PC-9 (cell line): ENCODE measurements around the gene TRPC4. TPM values are rescaled to one million over a fixed set of nuclear protein-coding genes. Genes with fewer than 3 reads are reported as not detected.

ENCODE experiments used
- BruUV-seq: library from RNA; stranded (reverse); fragments of 400-500 nt; replicated peaks from 2 replicates; lab custom pipeline; 2021; lab: Mats Ljungman, UMichigan
- CTCF ChIA-PET: fragments of 300-600 bp; sonication (Branson Sonifier 250); formaldehyde crosslinking; loops from one replicate; lab custom pipeline; 2022; ENCODE audit warnings: antibody characterized with exemption; lab: Charles Lee
- POLR2A ChIA-PET: fragments of 300-600 bp; sonication (Branson Sonifier 250); formaldehyde crosslinking; loops from one replicate; lab custom pipeline; 2022; ENCODE audit warnings: antibody characterized with exemption; ENCODE audit not compliant: unreplicated experiment; lab: Charles Lee
- DNase-seq, 2 experiments: peaks; one replicate each; pipeline versions ENCODE4 v3.0.0 to v3.0.0-alpha.2; 2015 to 2022; ENCODE audit warnings: mixed read lengths in 1 of 2
- H2AFZ ChIP-seq: fragments of 200-600 bp; sonication (generic); 2 replicates; pipeline ENCODE4 v1.8.1; 2017; ENCODE audit warnings: antibody characterized with exemption
- H3F3A ChIP-seq: fragments of 200-600 bp; sonication (generic); 2 replicates; pipeline ENCODE4 v1.8.1; 2017; ENCODE audit warnings: antibody characterized with exemption, mild to moderate bottlenecking, low read depth; ENCODE audit not compliant: insufficient read depth
- H3K27ac ChIP-seq: fragments of 200-600 bp; sonication (generic); 2 replicates; pipeline ENCODE4 v1.6.1; 2016; ENCODE audit warnings: mixed run types
- H3K27me3 ChIP-seq: fragments of 200-600 bp; sonication (generic); 2 replicates; pipeline ENCODE4 v1.6.1; 2016; ENCODE audit warnings: low read depth, mixed run types; ENCODE audit not compliant: insufficient read depth
- H3K36me3 ChIP-seq: fragments of 200-600 bp; sonication (generic); 2 replicates; pipeline ENCODE4 v1.6.1; 2016; ENCODE audit warnings: low read depth, mixed run types
- H3K4me1 ChIP-seq: fragments of 200-600 bp; sonication (generic); replicated peaks from 2 replicates; pipeline ENCODE4 v1.6.1; 2016; ENCODE audit warnings: mixed run types; ENCODE audit not compliant: insufficient read depth
- H3K4me2 ChIP-seq: fragments of 200-600 bp; sonication (generic); 2 replicates; pipeline ENCODE4 v1.6.1; 2017; ENCODE audit warnings: mixed run types
- H3K4me3 ChIP-seq: fragments of 200-600 bp; sonication (generic); 2 replicates; pipeline ENCODE4 v1.6.1; 2016; ENCODE audit warnings: mixed run types
- H3K79me2 ChIP-seq: fragments of 200-600 bp; sonication (generic); 2 replicates; pipeline ENCODE4 v1.6.1; 2017; ENCODE audit warnings: low read depth, mixed run types
- H3K9me2 ChIP-seq: fragments of 200-600 bp; sonication (generic); 2 replicates; pipeline ENCODE4 v1.8.1; 2017; ENCODE audit warnings: mild to moderate bottlenecking; ENCODE audit not compliant: insufficient read depth
- H3K9me3 ChIP-seq: fragments of 200-600 bp; sonication (generic); 2 replicates; pipeline ENCODE4 v1.8.1; 2016; ENCODE audit warnings: low read depth; ENCODE audit not compliant: insufficient read depth
- H4K20me1 ChIP-seq: fragments of 200-600 bp; sonication (generic); 2 replicates; pipeline ENCODE4 v1.8.1; 2017; ENCODE audit not compliant: insufficient read depth
- EZH2 ChIP-seq: fragments of 200-600 bp; sonication (generic); IDR thresholded peaks from 2 replicates; pipeline ENCODE4 v1.8.0; 2017; ENCODE audit warnings: antibody characterized with exemption, low read depth
- intact Hi-C: fragments of 100-400 bp; cut with micrococcal nuclease; formaldehyde crosslinking; loops from one replicate; pipeline ENCODE4 v1.10.0; 2022; ENCODE audit not compliant: unreplicated experiment
- total RNA-seq: library from RNA; stranded (reverse); gene quantifications from 2 replicates; pipeline ENCODE4 v1.2.3, GENCODE V29; 2021
- TF ChIP-seq, protein P1 (sequence below): fragments of 200-600 bp; sonication (generic); conservative IDR thresholded peaks from 2 replicates; pipeline ENCODE4 v1.6.1; 2017; ENCODE audit warnings: mixed run types, antibody characterized with exemption, mild to moderate bottlenecking, moderate library complexity

Gene TRPC4
- total RNA-seq, 1 experiment from 2014 or later = 1.7 TPM

DNA sequence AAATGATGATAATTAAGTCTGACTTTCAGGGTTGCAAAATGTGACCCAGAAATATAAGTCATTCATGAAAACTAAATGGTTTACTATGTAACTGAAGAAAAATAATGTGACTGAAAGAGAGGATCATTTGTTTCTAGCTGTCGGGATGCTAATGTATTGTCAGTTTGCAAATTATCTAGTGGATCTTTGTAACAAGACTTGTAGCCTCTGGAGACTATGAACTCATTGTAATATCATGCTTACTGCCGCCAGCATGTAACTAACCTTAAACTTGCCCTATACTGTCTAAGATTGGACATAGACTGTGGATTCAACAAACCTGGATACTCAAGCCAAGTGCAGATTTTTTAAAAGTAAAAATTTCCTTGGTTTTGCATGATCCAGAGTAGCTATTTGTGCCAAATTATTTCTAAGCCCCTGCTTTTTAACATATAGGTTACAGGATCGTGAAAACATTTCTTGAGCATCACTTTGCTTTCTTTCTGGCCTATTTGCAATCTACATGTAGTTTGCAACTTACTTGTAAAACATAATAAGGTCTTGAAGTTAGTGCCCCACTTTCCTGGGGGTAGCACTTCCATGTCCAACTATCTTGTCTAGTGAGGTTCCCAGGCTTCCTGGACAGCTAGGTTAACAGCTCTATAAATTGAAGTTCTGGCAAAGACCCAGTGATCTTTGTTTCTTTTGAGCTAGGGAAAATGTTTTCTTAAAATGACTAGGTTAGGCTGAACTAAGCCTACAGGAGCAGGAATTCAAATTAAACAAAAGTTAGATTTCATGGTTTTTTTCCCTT, 267.7 kb downstream of the TRPC4 start:
- H4K20me1 ChIP-seq = no peaks in the 10 kb centered on the region
- no peaks in the 10 kb centered on the region for H3K27me3 ChIP-seq
- CTCF ChIA-PET = no interaction called here
- no peaks in the 10 kb centered on the region for H3K36me3 ChIP-seq
- H2AFZ ChIP-seq = no peak overlapping the region
- no peak for TF ChIP-seq EZH2
- TF ChIP-seq, protein P1, sequence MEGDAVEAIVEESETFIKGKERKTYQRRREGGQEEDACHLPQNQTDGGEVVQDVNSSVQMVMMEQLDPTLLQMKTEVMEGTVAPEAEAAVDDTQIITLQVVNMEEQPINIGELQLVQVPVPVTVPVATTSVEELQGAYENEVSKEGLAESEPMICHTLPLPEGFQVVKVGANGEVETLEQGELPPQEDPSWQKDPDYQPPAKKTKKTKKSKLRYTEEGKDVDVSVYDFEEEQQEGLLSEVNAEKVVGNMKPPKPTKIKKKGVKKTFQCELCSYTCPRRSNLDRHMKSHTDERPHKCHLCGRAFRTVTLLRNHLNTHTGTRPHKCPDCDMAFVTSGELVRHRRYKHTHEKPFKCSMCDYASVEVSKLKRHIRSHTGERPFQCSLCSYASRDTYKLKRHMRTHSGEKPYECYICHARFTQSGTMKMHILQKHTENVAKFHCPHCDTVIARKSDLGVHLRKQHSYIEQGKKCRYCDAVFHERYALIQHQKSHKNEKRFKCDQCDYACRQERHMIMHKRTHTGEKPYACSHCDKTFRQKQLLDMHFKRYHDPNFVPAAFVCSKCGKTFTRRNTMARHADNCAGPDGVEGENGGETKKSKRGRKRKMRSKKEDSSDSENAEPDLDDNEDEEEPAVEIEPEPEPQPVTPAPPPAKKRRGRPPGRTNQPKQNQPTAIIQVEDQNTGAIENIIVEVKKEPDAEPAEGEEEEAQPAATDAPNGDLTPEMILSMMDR = no peak
- H3K4me1 ChIP-seq = no peaks in the 10 kb centered on the region
- DNase-seq = no peak
- intact Hi-C loops = loop anchor here (2.0 to 10.0 kb wide), 3 partner anchors 493 to 605 kb away; partner anchors contain the start of gene ALG5
- H3K9me2 ChIP-seq = no peaks in the 10 kb centered on the region
- H3K79me2 ChIP-seq = no peaks in the 10 kb centered on the region
- H3K4me3 ChIP-seq = no peak overlapping the region
- no peak overlapping the region for H3K27ac ChIP-seq
- BruUV-seq = no TSS peak
- no peaks in the 10 kb centered on the region for H3K9me3 ChIP-seq
- POLR2A ChIA-PET = no interaction called here
- no peak overlapping the region for H3K4me2 ChIP-seq
- H3F3A ChIP-seq = no peaks in the 10 kb centered on the region

- CTCF ChIA-PET = no interaction called here
- TF ChIP-seq, protein P1 = no peak
- no peak for TF ChIP-seq EZH2
- peak overlapping the region; percentile 59; the same call in 1 of the 2 replicates for H2AFZ ChIP-seq
Observed at GRCh38 chr13:37599519-37599918, 270.1 kb downstream of the TRPC4 start.

GRCh38 chr13:37598597-37598996, 271.0 kb downstream of the TRPC4 start, which contains the start of gene POSTN:
POSTN (minus strand) TSS chr13:37598768; CDS start chr13:37598726, 42 bp downstream.
- Histone ChIP-seq H3K9me2 (no peaks in the 10 kb centered on the region), H3K27ac (no peak within 1 kb of the TSS), H3K4me2 (no peak within 1 kb of the TSS), H4K20me1 (no peaks in the 10 kb centered on the region), H3F3A (no peaks in the 10 kb centered on the region), H3K27me3 (no peaks in the 10 kb centered on the region), H3K4me1 (no peaks in the 10 kb centered on the region), H3K36me3 (no peaks in the 10 kb centered on the region), H3K9me3 (no peaks in the 10 kb centered on the region), H3K79me2 (no peaks in the 10 kb centered on the region), H3K4me3 (no peak within 1 kb of the TSS), H2AFZ (peak within 1 kb of the TSS; percentile 59; the same call in 1 of the 2 replicates)
- intact Hi-C loops = no loop called here
- no TSS peak for BruUV-seq
- ChIA-PET POLR2A (no interaction called here), CTCF (interaction anchor here (0.5 kb wide), 1 partner anchor 244 kb away, joined by 5 read pairs; no protein-coding TSS in a partner anchor)
- no peak for DNase-seq
- TF ChIP-seq EZH2 = no peak
- TF ChIP-seq, protein P1 = no peak

More at GRCh38 chr13:37599519-37599918, 270.1 kb downstream of the TRPC4 start:
- Histone ChIP-seq H3K79me2 (no peaks in the 10 kb centered on the region), H3F3A (no peaks in the 10 kb centered on the region), H3K4me3 (no peak overlapping the region), H3K4me2 (no peak overlapping the region), H3K9me2 (no peaks in the 10 kb centered on the region), H3K9me3 (no peaks in the 10 kb centered on the region), H3K27me3 (no peaks in the 10 kb centered on the region), H4K20me1 (no peaks in the 10 kb centered on the region), H3K27ac (no peak overlapping the region), H3K36me3 (no peaks in the 10 kb centered on the region), H3K4me1 (no peaks in the 10 kb centered on the region)
- BruUV-seq = no TSS peak
- POLR2A ChIA-PET = no interaction called here
- DNase-seq = no peak
- intact Hi-C loops = no loop called here
